ENCODE measurements around the gene P3H2. TPM values are rescaled to one million over a fixed set of nuclear protein-coding genes. Genes with fewer than 3 reads are reported as not detected.

The P3H2 gene
- total and polyA plus RNA-seq, 2 of the 4 experiments (the other 2 are of a cell fraction), result 54.7 to 64.3 TPM

DNA sequence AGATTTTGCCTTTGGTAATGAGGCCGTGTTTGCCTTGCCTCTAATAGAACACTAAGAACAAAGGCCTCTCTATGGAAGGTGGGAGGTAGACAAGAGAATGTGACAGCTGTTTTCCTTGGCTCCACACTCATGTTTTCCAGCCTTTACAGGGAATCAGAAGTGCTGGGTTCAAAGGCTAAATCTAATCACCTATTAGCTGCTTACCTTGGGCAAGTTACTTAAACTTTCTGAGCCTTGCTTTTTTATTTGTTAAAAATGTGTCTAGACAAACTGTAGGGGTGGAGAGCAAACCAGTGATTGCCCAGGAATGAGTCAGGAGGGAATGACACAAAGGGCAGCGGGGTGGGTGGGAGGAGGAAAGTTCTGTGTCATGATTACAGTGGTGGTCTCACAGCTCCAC is 179.0 kb downstream of the P3H2 start:
- Histone ChIP-seq H3K27ac (ENCODE audit: insufficient read depth, low read length) (no peak overlapping the region), H2AK5ac (ENCODE audit: low read depth, low read length) (no peak overlapping the region), H4K5ac (ENCODE audit: low read depth, low read length) (no peak overlapping the region), H3K27me3 (ENCODE audit: control insufficient read depth, insufficient read depth, low read length) (peaks cover 14% of the 10 kb centered on the region), H2AK9ac (replicated peaks; ENCODE audit: low read depth, low read length, poor library complexity) (no peak overlapping the region), H2BK15ac (ENCODE audit: low read depth, low read length) (no peak overlapping the region), H3K23ac (ENCODE audit: low read depth, low read length) (no peak overlapping the region; the same call in 1 of the 2 replicates), H2BK5ac (ENCODE audit: low read depth, low read length, poor library complexity, severe bottlenecking) (no peak overlapping the region), H4K20me1 (ENCODE audit: insufficient read depth, low read length) (no peaks in the 10 kb centered on the region), H3K56ac (ENCODE audit: extremely low read depth, insufficient read depth, low read length) (no peak overlapping the region), H3K79me1 (ENCODE audit: low read depth in 1 of 2, low read length in 2 of 2) (no peaks in the 10 kb centered on the region), H3K4me2 (ENCODE audit: low read depth, low read length) (no peak overlapping the region), H3K18ac (ENCODE audit: low read depth, low read length) (no peak overlapping the region), H2AFZ (replicated peaks; ENCODE audit: low read length, poor library complexity) (no peak overlapping the region), H3K9ac (ENCODE audit: low read depth, low read length) (no peak overlapping the region), H4K8ac (ENCODE audit: low read depth in 2 of 2, low read length in 2 of 2) (no peak overlapping the region), H4K91ac (ENCODE audit: insufficient read depth, low read depth, low read length) (no peak overlapping the region), H3K14ac (replicated peaks; ENCODE audit: low read depth, low read length) (0 out of 2 replicates have a peak overlapping the region, but pooled peaks have one; percentile 48), H3K4ac (ENCODE audit: low read depth, low read length) (no peak overlapping the region), H2BK120ac (ENCODE audit: low read depth, low read length) (no peak overlapping the region), H3K4me1 (ENCODE audit: control insufficient read depth, insufficient read depth, low read length) (peaks cover 2% of the 10 kb centered on the region; the same call in 1 of the 2 replicates), H3K4me3 (ENCODE audit: insufficient read depth, low read depth, low read length) (no peak overlapping the region), H3K9me3 (ENCODE audit: control insufficient read depth, insufficient read depth, low read length) (no peaks in the 10 kb centered on the region), H2BK20ac (ENCODE audit: low read depth, low read length) (no peak overlapping the region), H3K9me1 (ENCODE audit: insufficient read depth, low read length) (no peaks in the 10 kb centered on the region), H3K36me3 (ENCODE audit: control insufficient read depth, insufficient read depth, low read length) (no peaks in the 10 kb centered on the region)
- ATAC-seq (ENCODE audit: low read depth) (no peak; the same call in 1 of the 2 replicates), DNase-seq (peak; percentile 59)
- dilution Hi-C loops (cut with HindIII; ENCODE audit: low sequenced_read_pairs, unreplicated experiment), result no loop called here
- no CpG with 5 or more reads among the region's 2 CpGs for WGBS, 2 experiments (ENCODE audit: extremely low coverage in 2 of 2, insufficient read length in 1 of 2)
- intact Hi-C loops (cut with micrococcal nuclease), result no loop called here
- in situ Hi-C loops (cut with MboI; ENCODE audit: low sequenced_read_pairs), result loop anchor here (10.0 kb wide), 2 partner anchors 287 to 677 kb away; no protein-coding TSS in a partner anchor
- BruUV-seq (replicated peaks), result no TSS peak
- ChIA-PET CTCF (interaction anchor here (1.3 kb wide), 1 partner anchor 669 kb away, joined by 6 read pairs; no protein-coding TSS in a partner anchor), POLR2A (ENCODE audit: unreplicated experiment) (no interaction called here)
- TF ChIP-seq, protein P1, sequence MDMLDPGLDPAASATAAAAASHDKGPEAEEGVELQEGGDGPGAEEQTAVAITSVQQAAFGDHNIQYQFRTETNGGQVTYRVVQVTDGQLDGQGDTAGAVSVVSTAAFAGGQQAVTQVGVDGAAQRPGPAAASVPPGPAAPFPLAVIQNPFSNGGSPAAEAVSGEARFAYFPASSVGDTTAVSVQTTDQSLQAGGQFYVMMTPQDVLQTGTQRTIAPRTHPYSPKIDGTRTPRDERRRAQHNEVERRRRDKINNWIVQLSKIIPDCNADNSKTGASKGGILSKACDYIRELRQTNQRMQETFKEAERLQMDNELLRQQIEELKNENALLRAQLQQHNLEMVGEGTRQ (IDR thresholded peaks at IDR 0.05; ENCODE audit: low read depth, low read length), result no peak
- no peak for TF ChIP-seq CHD1 (IDR thresholded peaks at IDR 0.05; ENCODE audit: low read depth, low read length)
- no peak for TF ChIP-seq MAFK (IDR thresholded peaks at IDR 0.05; ENCODE audit: low read depth, low read length)
- TF ChIP-seq RCOR1 (IDR thresholded peaks at IDR 0.05; ENCODE audit: insufficient replicate concordance, low read length), result no peak
- no peak for TF ChIP-seq POLR2A (IDR thresholded peaks at IDR 0.05; ENCODE audit: low read depth, low read length)
- TF ChIP-seq RFX5 (IDR thresholded peaks at IDR 0.05; ENCODE audit: low read depth, low read length), result no peak
- TF ChIP-seq MAZ (IDR thresholded peaks at IDR 0.05; ENCODE audit: borderline replicate concordance, low read depth, low read length), result no peak
- no peak for TF ChIP-seq CEBPB (IDR thresholded peaks at IDR 0.05; ENCODE audit: low read depth, low read length)
- peak; percentile 65 for TF ChIP-seq NFE2L2 (IDR thresholded peaks at IDR 0.05; ENCODE audit: low read depth, low read length)
- TF ChIP-seq, protein P2, sequence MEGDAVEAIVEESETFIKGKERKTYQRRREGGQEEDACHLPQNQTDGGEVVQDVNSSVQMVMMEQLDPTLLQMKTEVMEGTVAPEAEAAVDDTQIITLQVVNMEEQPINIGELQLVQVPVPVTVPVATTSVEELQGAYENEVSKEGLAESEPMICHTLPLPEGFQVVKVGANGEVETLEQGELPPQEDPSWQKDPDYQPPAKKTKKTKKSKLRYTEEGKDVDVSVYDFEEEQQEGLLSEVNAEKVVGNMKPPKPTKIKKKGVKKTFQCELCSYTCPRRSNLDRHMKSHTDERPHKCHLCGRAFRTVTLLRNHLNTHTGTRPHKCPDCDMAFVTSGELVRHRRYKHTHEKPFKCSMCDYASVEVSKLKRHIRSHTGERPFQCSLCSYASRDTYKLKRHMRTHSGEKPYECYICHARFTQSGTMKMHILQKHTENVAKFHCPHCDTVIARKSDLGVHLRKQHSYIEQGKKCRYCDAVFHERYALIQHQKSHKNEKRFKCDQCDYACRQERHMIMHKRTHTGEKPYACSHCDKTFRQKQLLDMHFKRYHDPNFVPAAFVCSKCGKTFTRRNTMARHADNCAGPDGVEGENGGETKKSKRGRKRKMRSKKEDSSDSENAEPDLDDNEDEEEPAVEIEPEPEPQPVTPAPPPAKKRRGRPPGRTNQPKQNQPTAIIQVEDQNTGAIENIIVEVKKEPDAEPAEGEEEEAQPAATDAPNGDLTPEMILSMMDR (conservative IDR thresholded peaks at IDR 0.05; ENCODE audit: low read depth, low read length), result no peak
- no peak for TF ChIP-seq BHLHE40 (IDR thresholded peaks at IDR 0.05; ENCODE audit: low read depth, low read length)
- peak; percentile 59 for TF ChIP-seq FOS (IDR thresholded peaks at IDR 0.05; ENCODE audit: low read depth, low read length)

Measured in IMR-90 (cell line).